Stimulated activated naive CD4-positive, alpha-beta T cell (primary cell): ENCODE results near the gene FAM89B.
A peak's percentile ranks its signal among the peaks of the same experiment; 100 is the strongest.

Experiments
- DNase-seq, 6 experiments: peaks; one replicate each; lab custom pipeline; 2025; lab: John Stamatoyannopoulos, UW

Gene FAM89B

DNA sequence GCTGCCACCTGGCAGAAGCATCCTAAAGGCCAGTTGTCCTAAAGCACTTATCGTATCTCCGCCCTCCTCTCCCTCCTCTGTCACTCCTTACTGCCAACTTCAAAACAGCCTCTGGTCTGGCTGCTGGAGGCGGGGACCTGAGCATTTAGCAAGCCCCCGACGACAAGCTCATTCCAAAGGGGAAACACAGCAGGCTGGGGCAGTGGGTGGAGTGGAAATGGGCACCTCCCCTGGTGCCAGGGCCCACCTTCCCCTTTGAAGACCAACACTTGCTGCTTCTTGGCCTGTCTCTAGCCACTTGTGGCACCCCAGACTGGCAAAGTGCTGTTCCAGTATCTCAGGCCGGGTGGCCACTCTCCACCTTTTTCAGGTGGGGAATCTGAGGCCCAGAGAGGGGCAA is 38.1 kb downstream of the FAM89B start:
- no peak for DNase-seq

DNA sequence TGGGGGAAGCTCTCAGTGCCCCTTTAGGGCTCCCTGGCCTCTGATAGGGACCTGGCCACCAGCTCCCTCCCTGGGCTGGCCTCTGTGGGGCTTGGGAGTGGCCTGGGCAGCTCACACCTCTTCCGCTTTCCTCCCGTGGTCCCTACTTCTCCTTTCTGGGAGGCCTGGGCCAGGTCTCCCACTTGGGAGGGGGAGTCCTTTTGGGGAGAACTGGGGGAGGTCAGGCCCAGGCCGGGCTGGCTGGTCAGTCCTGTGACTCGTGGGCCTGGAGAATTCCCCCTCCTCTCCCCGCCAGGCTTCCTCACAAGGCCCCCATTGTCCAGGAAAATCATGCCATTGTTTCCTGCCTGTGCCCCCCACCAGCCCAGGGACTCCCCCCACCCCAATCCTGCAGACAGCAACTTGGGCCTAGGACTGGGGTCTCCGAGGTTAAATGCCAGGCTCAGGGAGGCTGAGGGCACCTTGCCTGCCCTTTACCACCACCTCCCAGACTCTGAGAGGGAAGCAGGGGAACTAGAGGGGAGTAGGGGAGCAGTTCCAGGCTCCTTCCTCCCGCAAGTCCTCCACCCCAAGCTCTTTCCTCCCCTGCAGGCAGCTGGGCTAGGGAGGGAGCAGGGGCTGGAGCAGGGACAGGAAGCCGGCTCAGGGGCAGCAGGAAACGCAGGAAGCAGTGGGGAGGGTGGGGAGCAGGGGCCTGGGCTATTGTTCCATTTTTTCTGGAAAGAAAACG is 38.9 kb downstream of the FAM89B start:
- no peak for DNase-seq

DNA sequence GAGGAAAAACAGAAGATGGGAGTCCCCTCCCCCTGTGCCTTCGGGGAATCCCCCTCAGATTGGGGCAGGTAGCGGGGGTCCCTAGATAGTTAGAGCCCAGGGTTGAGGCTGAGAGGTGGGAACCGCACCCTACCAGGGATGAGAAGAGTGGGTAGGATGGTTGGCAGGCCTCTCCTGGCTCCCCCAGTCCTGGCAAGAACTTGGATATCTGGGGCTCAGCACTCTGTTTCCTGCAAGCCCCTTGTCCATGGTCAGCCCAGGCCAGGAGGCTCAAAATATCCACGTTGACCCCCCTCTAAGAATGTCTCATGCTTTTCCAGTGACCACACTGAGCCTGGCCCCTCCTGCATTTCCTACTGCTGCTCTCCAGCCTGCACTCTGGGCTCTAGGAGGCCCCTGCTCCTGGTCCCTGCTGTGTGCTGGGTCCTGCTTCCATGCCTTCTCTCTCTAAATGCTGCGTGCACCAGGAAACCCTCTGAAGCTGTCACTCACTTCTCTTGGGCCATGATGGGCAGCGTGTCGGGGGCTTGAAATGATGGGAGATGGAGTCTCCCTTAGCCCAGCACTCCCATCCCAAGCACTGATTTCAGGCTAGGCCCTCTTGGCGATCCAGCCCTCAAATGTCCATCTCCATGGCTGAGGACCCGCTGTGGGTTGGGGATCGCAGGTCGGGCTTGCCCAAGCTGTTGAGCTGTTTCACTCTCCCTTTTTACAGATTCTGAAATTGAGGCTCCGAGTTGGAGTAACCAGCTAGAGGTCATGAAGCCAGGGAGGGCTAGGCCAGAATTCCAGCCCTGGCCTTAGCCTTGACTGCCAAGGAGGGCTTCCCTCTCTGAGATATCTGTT is 39.6 kb downstream of the FAM89B start:
- DNase-seq, result no peak

DNA sequence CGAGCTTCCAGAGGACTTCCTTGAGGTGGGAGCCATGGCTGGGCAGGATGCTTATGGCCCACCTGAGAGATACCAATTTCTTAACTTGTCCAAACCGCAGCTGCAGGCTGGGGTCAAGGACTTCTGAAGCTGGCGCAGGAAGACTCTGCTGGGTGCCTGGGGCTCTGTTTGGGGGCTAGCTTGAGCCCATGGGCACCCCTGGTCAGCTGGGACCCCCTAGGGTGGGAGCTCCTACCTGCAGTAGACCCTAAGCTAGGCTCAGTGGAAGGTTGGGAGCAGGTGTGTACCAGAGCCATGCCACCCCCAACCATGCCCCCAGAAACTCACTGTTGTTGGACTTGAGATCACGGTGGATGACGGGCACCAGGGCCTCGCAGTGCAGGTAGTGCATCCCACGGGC is 40.4 kb downstream of the FAM89B start:
- DNase-seq, result no peak

DNA sequence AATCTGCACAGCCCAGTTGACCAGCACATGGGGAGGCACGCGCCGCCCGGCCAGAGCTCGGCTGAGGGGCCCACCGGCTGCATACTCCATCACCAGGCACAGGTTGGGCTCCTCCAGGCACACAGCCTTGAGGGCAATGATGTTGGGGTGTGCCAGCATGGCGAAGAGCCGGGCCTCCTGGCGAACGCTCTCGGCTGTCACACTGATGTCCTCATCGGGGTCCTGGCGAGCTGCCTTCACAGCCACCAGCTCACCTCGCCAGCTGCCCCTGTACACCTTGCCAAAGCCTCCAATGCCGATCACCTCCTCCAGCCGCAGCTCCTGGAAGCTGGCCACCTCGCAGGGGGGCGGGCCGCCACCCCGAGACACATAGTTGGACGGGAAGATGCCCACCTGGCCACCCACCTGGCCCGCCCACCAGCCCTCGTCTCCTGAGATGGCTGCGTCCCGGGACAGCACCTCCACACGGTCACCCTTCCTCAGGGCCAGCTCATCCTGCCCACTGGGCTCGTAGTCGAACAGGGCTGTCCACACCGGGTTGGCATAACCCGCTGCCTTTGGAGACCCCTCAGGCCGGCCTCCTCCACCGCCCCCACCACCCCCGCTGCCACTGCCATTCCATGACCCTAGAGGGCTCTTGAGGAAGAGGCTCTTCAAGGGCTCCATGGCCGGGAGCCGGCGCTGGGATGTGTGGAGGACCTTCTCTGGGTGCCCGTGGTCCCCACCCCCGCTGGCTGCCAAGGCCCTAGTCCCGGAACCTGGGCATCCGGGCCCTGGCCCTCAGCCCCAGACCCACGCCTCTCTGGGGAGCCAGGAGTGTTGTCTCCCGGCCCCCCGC is 41.0 kb downstream of the FAM89B start:
- DNase-seq, result peak in 2 of 6 experiments; percentile 21 to 58

GRCh38 chr11:65615229-65615949 is 43.1 kb downstream of the FAM89B start, which contains the start of gene PCNX3:
PCNX3 (plus strand) TSS chr11:65615776; CDS start chr11:65616312, 536 bp downstream.
- peak; percentile 100 for DNase-seq

DNA sequence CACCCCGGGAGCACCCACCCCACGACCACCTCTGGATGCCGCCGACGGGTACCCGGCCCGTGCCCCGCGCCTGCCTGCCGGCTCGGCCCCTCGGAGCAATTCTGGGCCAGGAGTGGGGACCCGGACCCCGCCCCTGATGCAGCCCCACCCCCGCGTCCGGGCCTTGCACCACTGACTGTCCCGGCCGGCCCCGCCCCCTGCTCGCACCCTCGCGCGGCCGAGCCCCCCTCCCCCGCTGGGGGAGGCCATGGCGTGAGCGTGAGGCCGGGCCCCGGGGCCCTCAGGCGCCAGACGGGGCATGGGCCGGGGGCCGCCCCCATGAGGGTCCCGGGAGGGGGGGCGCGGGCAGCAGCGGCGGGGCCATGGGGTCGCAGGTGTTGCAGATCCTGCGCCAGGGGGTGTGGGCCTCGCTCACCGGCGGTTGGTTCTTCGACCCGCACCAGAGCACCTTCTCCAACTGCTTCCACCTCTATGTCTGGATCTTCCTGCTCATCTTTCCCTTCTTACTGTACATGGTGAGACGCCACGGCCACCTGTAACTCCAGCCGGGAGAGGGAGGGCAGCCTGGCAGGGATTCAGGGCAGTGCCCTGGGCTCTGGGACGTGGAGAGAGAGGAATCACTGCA is 43.7 kb downstream of the FAM89B start:
- peak in 1 of 6 experiments; percentile 62 for DNase-seq

- peak in 1 of 6 experiments; percentile 12 for DNase-seq
Measured at GRCh38 chr11:65616575-65617001, 44.2 kb downstream of the FAM89B start.

- no peak for DNase-seq
Measured at GRCh38 chr11:65617136-65617850, 45.0 kb downstream of the FAM89B start.

GRCh38 chr11:65617990-65618751 is 45.8 kb downstream of the FAM89B start:
- DNase-seq, result no peak

DNA sequence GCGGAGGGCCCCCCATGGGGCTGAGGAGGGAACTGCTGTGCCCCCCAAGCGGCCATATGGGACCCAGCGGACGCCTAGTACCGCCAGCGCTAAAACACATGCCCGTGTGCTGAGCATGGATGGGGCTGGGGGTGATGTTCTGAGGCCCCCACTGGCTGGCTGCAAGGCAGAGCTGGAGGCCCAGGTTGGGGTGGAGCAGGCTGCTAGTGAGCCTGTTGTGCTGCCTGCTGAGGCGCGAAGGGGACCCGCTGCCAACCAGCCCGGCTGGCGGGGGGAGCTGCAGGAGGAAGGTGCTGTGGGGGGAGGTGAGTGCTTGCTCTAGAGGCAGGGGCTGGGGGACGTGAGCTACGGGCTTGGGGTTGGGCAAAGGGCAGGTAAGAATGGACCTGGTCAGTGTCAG is 46.4 kb downstream of the FAM89B start:
- no peak for DNase-seq

GRCh38 chr11:65619281-65619928 is 47.1 kb downstream of the FAM89B start:
- DNase-seq, result no peak

- no peak for DNase-seq
Measured at GRCh38 chr11:65620666-65621065, 48.3 kb downstream of the FAM89B start.

DNA sequence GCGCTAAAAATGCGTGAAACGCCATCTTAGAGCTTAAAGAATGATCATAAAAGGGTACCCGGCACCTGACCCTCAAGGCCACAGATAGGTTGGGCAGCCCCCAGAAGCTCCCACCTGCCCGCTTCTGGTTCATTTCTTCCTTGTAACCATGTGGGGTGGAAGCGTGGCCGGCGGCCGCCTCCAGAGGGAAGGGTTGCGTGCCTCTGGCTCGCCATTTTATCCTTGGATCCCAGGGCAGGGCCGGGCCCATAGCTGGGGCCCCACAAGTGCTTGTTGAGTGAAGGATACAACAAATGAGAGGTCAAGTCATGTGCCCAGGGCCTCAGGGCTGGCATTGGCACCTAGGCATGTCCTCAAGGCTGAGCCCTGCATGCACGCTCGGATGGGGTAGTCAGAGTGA is 49.1 kb downstream of the FAM89B start:
- DNase-seq, result no peak

DNA sequence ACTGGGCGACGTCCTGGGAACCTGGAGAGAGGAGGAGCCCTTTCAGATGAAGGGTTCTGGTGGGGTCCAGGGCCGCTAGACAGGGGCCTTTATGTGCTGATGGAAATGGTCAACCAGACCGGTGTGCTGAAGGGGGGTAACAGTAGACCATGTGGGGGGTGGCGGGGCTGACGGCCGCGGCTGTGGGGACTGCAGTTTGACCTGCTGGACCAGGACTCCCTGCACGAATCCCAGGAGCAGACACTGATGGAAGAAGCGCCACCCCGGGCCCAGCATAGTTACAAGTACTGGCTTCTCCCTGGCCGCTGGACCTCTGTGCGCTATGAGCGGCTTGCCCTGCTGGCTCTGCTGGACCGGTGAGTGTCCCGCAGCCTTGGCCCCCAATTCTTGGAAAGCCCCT is 49.7 kb downstream of the FAM89B start:
- no peak for DNase-seq

- DNase-seq, result no peak
Measured at GRCh38 chr11:65623177-65623576, 50.8 kb downstream of the FAM89B start.
